ENCODE data around the gene SPPL2C.

SPPL2C gene

DNA sequence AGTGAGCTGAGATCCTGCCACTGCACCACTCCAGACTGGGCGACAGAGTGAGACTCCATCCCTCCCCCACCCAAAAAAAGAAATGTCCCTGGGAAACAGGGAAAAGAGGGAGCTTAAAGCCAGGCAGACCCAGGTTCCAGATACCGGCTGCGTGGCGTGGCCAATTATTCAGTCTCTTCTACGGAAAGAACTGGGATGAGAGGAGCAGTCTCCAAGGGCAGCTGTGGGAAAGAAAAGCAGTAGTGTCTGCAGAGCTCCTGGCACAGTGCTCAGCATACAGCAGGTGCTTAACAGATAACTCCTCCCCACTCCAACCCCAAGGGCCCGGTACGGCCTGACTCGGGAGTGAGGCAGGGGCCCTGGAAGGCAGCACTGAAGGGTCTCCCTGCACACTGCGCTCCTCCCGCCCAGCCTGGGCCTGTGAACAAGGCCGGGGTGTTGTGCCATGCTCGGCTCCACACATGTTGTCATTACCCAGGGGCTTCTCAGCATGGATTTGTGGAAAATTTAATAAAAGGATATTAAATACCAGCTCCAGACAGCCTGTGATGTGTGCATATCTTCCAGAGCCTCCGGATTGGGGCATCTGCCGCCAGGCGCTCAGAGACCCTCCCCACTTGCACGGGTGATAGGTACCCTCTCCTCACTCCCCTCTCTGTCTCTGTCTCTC is 17.6 kb upstream of the SPPL2C start:
- H3K4me3 ChIP-seq (ENCODE audit: low read depth, low read length) = no peak overlapping the region

DNA sequence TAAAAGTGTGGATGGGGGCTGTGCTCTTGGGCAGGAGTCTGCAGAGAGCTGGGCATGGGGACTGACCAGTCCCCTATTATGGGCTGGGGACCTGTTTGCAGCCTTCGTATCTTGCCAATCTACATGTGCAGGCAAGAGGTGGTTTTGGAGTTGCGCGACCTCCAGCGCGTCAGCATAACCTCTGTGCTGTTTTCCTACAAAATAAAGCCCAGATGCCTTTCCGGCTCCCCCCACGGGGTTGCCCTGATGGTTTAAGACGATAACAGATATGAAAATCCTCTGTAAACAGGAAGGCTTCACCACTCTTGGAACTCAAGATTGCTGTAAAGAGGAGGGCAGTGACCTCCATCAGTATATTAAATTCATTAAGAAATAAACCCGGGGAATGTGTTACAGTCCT is 16.5 kb upstream of the SPPL2C start:
- no peak overlapping the region for H3K4me3 ChIP-seq (ENCODE audit: low read depth, low read length)

DNA sequence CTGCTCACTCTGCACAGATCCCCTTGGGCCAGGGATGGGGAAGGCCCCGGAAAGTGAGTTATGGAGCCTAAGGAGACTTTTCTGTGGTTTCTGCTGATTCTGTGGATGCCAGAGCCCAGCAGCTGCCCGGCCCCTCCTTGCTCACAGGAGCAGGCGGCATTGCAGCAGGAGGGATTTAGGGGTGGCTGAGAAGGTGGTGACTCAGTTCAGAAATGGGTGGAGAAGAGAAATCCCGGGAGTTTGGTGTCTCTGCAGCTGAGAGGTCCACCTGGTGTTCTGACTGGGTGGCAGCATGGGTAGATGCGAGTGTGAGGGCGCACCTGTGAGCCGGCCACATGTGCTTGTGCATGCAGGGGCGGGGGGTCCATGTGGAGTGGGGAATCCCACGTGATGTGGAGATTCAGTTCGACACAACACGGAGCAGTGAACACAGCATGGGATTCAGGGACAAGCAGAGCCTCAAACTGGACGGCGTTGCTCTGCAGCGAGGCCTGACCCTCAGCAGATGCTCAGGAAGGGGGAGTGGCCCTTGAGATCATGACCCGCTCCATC is 16.0 kb upstream of the SPPL2C start:
- H3K4me3 ChIP-seq (ENCODE audit: low read depth, low read length) = no peak overlapping the region

DNA sequence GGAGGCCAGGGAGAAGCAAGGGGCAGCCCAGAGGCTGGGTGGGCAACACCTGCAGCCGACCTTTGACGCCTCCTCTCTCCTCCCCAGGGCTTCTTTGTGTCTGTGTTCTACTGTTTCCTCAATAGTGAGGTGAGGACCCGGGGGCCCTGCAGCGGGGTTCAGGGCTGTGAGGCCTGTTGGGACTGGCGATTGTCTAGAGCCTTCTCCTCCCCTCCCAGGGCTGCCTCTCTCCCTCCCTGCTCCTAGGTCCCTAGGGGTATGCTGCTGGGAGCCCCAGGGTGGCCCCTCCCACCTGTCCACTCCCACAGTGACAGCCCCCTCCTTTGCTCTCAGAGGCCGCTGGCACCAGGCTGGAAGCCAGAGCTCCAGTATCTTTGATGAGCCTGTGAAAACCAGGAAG is 10.8 kb upstream of the SPPL2C start:
- no peak overlapping the region for H3K4me3 ChIP-seq (ENCODE audit: low read depth, low read length)

DNA sequence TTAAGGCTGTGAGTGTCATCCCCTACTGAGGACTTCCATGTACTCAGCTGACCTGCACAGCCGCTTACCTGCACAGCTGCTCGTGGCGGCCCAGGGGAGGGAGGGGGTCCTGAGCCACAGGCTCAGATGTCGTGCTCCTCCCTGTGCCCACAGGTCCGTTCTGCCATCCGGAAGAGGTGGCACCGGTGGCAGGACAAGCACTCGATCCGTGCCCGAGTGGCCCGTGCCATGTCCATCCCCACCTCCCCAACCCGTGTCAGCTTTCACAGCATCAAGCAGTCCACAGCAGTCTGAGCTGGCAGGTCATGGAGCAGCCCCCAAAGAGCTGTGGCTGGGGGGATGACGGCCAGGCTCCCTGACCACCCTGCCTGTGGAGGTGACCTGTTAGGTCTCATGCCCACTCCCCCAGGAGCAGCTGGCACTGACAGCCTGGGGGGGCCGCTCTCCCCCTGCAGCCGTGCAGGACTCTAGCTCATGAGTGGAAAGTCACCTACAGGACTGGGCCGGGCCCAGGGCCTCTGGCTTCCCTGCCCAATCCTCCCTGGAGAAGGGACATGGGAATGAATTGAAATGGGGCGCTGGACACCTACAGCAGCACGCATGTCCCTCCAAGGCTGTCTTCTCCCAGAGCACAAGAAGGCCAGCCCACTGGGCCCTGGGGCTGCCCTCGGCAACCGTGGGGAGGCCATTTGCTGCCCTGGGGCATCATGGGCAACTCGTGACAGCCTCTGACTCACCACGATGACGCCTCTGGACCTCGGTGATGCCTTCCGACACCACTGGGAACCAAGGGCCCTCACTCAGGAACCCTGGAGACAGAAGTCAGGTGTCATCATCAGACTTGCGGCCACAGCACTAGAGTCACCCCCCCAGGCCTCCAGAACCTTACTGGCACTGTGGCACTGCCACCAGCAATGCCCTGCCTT is 9.9 kb upstream of the SPPL2C start:
- no peak overlapping the region for H3K4me3 ChIP-seq (ENCODE audit: low read depth, low read length)

DNA sequence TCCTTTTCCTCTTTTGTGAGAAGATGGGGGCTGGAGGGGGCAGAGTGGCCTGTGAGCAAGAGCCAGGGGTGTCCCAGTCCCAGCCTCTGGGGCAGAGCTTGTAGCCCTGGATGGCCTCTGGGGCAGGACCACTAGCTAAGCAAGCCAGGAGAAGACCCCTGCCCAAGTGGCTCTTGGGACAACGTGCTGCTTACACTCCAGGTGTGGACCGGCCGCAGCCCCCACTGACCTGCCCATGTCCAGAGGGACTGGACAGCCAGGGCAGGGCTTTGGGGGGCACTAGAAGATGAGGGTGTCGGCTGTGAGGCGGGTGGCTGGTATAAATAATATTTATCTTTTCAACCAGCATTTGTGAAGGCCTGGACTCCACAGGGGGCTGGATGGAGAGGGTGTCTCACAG is 9.2 kb upstream of the SPPL2C start:
- no peak overlapping the region for H3K4me3 ChIP-seq (ENCODE audit: low read depth, low read length)

DNA sequence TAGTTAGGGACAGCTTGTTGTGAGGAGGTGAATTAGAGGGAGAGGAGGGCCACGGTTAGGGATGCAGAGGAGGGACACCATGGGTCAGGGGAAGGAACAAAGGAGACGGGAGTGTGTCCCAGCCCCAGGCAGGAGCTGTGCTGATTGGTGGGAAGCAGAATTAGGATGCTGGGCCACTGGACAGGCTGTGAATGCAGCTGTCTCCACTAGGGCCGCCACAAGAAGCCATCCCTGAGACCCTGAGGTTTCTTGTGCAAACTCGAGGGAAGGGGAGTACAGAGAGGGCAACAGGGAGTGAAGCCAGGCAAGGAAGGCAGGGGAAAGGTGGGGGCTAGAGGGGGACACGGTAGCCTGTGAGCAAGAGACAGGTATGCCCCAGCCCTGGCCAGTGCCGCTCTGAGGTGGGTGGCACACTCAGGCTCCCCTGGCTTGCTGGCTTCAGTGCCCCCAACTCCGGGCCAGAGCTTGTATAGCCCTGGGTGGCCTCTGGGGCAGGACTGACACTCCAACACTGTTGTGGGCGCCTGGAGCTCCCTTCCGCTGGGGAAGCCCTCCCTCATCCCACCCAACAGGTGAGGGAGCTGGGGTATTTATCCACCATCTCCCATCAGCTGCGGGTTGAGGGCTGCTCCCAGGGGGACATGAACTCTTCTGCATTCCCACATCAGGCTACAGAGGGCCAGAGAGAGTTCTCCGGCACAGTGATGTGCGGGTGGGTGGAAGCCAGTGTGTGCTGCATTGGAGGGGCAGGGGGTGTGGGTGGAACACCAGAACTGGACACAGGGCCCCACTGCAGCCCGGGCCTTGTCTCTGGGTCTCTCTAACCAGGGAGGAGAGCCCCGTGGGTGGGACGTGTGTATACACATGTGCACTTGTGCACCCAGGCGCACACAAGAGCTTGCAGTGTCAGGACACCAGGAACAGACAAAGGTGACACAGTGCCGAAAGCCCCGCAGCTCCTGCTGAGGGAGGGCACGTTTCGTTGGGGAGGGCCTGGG is 8.3 kb upstream of the SPPL2C start:
- H3K4me3 ChIP-seq (ENCODE audit: low read depth, low read length) = no peak overlapping the region

DNA sequence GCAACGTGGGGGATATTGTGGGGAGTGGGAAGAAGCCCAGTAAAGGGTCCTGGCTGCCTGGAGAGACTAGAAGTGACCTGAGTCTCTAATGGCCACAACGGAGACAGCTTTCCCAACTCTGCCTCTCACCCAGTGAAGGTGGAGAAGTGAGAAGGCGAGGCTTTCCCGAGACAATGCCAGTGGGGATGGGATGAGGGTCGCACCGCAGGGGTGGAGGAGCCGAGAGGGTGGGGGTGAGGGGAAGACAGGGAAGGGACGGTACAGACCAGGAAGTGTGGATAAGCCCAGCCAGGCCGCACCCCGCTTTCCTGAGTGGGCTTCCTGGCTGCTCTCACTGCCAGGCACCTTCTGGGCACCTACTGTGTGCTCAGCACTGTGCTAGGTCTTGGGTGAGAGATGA is 7.5 kb upstream of the SPPL2C start:
- H3K4me3 ChIP-seq (ENCODE audit: low read depth, low read length) = no peak overlapping the region

DNA sequence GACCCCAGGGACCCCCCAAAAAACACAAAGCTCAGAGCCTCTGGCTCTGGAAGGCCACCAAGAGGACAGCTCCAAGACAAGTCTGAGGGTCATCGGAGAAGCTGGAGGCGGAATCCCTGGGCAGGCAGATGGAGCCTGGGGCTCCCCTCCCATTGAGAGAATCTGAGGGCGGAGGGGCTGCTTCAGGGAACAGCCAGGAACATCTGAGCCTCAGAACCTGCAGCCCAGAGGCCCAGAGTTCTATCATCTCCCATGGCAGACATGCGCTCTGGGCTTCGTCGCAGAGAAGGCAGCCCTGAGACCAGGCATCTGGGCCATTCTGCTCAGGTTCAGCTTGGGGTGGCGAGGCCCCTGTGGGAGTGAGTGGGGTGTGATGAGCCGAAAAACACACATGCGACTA is 7.1 kb upstream of the SPPL2C start:
- H3K4me3 ChIP-seq (ENCODE audit: low read depth, low read length) = no peak overlapping the region

DNA sequence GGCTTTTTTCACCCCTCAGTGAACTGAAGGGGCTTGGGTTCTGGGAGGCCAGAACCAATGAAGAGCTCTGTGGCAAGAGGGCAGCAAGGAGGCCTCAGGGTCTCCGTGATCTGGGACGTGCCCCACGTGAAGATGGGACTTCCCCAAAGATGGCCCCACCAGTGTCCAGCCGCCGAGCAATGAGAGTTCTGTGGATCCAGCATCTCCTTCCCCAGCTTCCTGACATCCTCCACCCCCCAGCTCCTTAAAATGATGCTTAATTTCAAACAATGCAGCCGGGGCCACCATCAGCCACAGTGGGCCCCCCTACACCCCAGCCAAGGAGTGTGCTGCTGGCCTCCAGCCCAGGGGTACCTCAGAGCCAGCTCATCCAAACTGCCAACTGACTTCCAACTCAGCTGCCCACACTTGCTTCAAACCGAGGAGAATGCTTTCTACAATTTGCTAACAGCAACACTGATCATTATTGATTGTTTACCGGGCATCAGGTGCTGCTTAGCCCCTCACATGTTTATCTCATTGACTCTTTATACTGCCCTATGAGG is 5.9 kb upstream of the SPPL2C start:
- H3K4me3 ChIP-seq (ENCODE audit: low read depth, low read length) = no peak overlapping the region

DNA sequence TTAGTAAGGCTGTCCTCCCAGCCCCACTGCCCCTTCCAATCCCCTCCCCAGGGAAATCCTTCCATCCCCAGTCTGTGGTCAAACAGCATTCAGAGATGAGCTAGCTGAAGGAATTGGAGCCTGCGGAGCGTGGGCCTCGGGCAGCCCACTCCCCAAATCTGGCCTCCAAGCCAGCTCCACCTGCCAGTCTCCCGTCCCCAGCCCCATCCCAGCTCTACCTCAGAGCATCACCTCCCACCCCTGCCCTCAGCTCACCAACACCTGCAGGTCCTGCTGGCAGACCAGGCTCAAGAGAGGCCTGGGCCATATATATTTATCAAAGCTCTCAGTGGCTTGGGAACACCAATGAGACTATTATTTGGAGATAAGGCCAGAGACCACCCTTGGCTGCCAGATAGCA is 5.2 kb upstream of the SPPL2C start:
- H3K4me3 ChIP-seq (ENCODE audit: low read depth, low read length) = no peak overlapping the region

DNA sequence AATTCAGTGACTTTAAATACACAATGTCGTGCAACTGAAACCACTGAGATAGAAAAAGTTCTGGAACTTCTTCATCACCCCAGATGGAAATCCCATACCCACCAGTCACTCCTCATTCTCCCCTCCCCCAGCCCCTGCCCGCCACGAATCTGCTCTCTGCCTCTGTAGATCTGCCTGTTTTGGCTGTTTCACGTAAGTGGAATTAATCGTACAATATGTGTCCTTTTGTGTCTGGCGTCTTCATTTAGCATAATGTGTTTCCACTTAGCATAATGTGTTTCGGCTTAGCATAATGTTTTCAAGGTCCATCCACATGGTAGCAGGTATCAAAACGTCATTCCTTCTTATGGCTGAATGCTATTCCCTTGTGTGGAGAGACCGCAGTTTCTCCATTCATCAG is 3.5 kb upstream of the SPPL2C start:
- no peak overlapping the region for H3K4me3 ChIP-seq (ENCODE audit: low read depth, low read length)

DNA sequence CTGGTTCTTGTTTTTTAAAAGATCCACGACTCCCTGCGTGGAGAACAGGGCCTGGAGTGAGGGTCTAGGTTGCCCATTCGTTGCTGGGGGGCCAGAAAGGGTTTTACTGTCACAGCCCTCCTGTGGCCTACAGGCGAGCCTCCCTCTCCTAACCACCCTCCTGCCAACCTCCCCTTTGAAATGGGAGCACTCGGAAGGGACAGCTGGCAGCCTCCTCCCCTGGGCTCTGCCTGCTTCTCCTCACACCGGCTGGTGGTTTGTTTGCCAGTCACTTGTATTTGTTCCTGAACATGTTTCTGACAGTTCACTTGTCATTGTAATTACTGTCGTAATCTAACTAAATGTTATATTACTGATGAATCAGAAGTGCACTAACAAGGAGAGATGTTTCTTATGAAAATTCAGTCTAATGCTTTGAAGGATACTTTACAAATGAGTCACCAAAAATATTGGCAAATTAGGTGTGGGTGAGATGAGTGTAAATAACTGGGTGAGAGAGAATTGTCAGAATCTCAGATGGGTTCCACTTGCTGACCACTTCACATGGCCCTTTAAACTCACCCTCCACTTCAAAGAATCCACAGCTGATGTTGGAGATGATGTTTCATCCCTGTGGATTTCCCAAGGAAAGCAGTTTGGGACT is 2.7 kb upstream of the SPPL2C start:
- H3K4me3 ChIP-seq (ENCODE audit: low read depth, low read length) = no peak overlapping the region

DNA sequence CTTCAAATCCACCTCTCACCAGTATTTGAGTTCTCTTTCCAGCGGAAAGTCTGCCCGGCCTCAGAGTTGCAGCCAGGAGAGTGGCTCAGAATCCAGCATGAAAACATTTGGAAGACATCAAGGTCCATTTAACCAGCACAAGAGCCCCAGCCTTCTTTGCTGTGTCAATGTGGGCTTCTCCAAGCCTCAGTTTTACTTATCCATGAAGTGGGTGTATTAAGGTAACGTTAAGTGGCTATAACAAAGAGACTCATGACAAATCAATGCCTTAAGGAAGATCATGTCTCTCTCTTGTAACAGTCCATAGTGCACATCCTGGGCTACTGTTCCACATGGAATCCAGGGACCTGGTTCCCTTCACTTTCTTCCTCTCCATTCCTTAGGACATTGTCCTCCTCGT is 959 bp upstream of the SPPL2C start:
- no peak overlapping the region for H3K4me3 ChIP-seq (ENCODE audit: low read depth, low read length)

DNA sequence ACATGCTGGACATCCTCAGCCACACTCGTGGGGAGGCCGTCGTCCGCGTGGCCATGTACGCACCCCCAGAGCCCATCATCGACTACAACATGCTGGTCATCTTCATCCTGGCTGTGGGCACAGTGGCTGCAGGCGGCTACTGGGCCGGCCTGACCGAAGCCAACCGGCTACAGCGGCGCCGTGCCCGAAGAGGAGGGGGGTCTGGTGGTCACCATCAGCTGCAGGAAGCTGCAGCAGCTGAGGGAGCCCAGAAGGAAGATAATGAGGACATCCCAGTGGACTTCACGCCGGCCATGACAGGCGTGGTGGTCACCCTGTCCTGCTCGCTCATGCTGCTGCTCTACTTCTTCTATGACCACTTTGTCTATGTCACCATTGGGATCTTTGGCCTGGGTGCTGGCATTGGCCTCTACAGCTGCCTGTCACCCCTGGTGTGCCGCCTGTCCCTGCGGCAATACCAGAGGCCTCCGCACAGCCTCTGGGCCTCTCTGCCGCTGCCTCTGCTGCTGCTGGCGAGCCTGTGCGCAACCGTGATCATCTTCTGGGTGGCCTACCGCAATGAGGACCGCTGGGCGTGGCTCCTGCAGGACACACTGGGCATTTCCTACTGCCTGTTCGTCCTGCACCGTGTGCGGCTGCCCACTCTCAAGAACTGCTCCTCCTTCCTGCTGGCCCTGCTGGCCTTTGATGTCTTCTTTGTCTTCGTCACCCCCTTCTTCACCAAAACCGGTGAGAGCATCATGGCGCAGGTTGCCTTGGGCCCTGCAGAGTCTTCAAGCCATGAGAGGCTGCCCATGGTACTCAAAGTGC is 900 bp downstream of the SPPL2C start:
- H3K4me3 ChIP-seq (ENCODE audit: low read depth, low read length) = no peak overlapping the region

DNA sequence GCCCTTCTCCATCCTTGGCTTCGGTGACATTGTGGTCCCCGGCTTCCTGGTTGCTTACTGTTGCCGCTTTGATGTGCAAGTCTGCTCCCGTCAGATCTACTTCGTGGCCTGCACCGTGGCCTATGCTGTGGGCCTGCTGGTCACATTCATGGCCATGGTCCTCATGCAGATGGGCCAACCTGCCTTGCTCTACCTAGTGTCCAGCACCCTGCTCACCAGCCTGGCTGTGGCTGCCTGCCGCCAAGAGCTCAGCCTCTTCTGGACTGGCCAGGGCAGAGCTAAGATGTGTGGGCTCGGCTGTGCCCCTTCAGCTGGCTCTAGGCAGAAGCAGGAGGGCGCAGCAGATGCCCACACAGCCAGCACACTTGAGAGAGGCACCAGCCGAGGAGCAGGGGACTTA is 1.5 kb downstream of the SPPL2C start:
- no peak overlapping the region for H3K4me3 ChIP-seq (ENCODE audit: low read depth, low read length)

DNA sequence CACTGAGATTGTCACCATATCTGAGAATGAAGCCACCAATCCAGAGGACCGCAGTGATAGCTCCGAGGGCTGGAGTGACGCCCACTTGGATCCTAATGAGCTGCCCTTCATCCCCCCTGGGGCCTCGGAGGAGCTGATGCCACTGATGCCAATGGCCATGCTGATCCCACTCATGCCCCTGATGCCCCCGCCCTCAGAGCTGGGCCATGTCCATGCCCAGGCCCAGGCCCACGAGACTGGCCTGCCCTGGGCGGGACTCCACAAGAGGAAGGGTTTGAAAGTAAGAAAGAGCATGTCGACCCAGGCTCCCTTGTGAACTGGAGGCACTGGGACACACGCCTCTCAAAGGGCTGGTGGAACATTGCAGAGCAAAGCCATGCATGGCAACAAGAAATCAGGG is 2.0 kb downstream of the SPPL2C start:
- H3K4me3 ChIP-seq (ENCODE audit: low read depth, low read length) = no peak overlapping the region

DNA sequence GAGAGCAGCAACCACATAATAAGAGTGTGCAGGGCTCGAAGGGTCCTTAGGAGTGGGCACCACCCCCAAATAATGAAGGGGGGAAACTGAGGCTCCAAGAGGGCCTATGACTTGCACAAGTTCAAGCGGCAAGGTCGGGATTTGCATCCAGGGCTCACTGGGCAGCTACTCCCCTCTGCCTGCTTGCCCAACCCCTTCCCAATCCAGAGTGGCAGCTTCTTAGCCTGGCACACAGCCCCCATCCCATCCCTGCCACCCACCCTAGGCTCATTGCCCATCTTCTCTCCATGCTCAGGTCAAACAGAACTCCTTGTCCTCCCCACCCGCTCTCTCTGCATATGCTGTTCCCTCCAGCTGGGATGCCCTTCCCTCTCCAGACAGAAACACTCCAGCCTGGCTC is 2.4 kb downstream of the SPPL2C start:
- no peak overlapping the region for H3K4me3 ChIP-seq (ENCODE audit: low read depth, low read length)

DNA sequence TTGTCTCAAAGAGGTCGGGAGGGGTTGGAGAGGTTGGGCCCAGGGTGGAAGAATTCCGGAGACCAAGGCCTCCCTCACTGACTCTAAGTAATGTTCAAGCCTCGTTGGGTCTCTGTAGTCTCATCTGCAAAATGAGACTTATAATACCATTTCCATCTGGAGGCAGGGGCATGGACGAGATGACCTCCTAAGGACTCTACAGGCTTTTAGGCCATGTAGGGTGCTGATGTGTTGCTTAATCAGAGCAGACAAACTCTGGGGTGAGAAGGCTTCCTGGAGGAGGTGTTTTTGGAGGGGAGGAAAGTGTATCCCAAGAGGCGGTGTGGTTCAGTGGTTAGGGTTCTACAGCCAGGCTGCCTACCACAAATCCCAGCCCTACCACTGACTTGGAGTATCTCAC is 3.1 kb downstream of the SPPL2C start:
- H3K4me3 ChIP-seq (ENCODE audit: low read depth, low read length) = no peak overlapping the region

Measured in iPS-11a (cell line).